NCI-H510A (cell line): ENCODE results near the gene TAS2R41.

Experiments used
- DNase-seq: peaks from one replicate; lab custom pipeline; 2025; lab: John Stamatoyannopoulos, UW

The TAS2R41 gene

GRCh38 chr7:143477501-143478150 is at the start of gene TAS2R41:
Gene TAS2R41 (plus strand): TSS chr7:143477873. CDS start chr7:143477873, 0 bp downstream.
- DNase-seq = no peak

- no peak for DNase-seq
Observed at GRCh38 chr7:143429770-143430698, 47.6 kb upstream of the TAS2R41 start.

GRCh38 chr7:143431109-143431508 is 46.6 kb upstream of the TAS2R41 start:
- no peak for DNase-seq

- DNase-seq = no peak
Observed at GRCh38 chr7:143433759-143434158, 43.9 kb upstream of the TAS2R41 start.

GRCh38 chr7:143434660-143435059 is 43.0 kb upstream of the TAS2R41 start:
- no peak for DNase-seq

GRCh38 chr7:143435266-143435665 is 42.4 kb upstream of the TAS2R41 start:
- no peak for DNase-seq

- DNase-seq = no peak
Observed at GRCh38 chr7:143436325-143436946, 41.2 kb upstream of the TAS2R41 start.

- no peak for DNase-seq
Observed at GRCh38 chr7:143437578-143437977, 40.1 kb upstream of the TAS2R41 start.

- DNase-seq = no peak
Observed at GRCh38 chr7:143439866-143440265, 37.8 kb upstream of the TAS2R41 start.

GRCh38 chr7:143443153-143443552 is 34.5 kb upstream of the TAS2R41 start, which contains the start of gene TAS2R60:
Gene TAS2R60 (plus strand): TSS chr7:143443453. CDS start chr7:143443453, 0 bp downstream.
- DNase-seq = no peak

- DNase-seq = no peak
Observed at GRCh38 chr7:143444063-143444782, 33.5 kb upstream of the TAS2R41 start.

- DNase-seq = no peak
Observed at GRCh38 chr7:143444785-143445184, 32.9 kb upstream of the TAS2R41 start.

- no peak for DNase-seq
Observed at GRCh38 chr7:143447466-143447865, 30.2 kb upstream of the TAS2R41 start.

- no peak for DNase-seq
Observed at GRCh38 chr7:143448429-143448828, 29.2 kb upstream of the TAS2R41 start.

- DNase-seq = no peak
Observed at GRCh38 chr7:143449793-143450192, 27.9 kb upstream of the TAS2R41 start.

- no peak for DNase-seq
Observed at GRCh38 chr7:143451122-143451521, 26.6 kb upstream of the TAS2R41 start.

- no peak for DNase-seq
Observed at GRCh38 chr7:143451746-143452145, 25.9 kb upstream of the TAS2R41 start.

GRCh38 chr7:143452495-143452894 is 25.2 kb upstream of the TAS2R41 start:
- no peak for DNase-seq

- DNase-seq = no peak
Observed at GRCh38 chr7:143454091-143454680, 23.5 kb upstream of the TAS2R41 start.

- DNase-seq = no peak
Observed at GRCh38 chr7:143455491-143455890, 22.2 kb upstream of the TAS2R41 start.

- no peak for DNase-seq
Observed at GRCh38 chr7:143455942-143456341, 21.7 kb upstream of the TAS2R41 start.
